ENCODE measurements around the gene PHLPP2. TPM values are rescaled to one million over a fixed set of nuclear protein-coding genes. Genes with fewer than 3 reads are reported as not detected.

PHLPP2 gene
- polyA plus RNA-seq, 3 donors: 0.57 to 2.5 (median 1.4) TPM

DNA sequence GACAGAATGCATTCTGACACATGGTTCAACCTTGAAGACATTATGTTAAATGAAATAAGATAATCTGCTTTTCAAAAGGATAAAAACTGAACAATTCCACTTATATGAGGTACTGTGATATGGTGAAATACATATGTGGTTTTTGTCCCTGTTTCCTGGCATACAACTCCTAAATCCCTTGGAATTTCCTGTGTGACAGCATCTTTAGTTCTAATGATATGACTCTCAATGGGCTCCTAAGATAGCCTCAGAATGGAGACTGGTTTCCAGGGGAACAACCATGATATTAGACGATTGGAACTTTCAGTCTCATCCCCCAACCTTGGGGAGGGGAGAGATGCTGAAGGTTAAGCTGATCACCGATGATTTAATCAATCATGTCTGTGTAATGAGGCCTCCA lies 37.7 kb upstream of the PHLPP2 start:
- peaks cover 27% of the 10 kb centered on the region for H4K20me1 ChIP-seq (ENCODE audit: insufficient read depth, low read length)
- Mint-ChIP-seq H3K27ac (peak overlapping the region in 1 of 7 donors; percentile 30), H3K4me1 (no peaks in the 10 kb centered on the region), H3K36me3 (peaks cover 78 to 85% of the 10 kb centered on the region in 2 donors), H3K4me3 (no peak overlapping the region), H3K9me3 (no peaks in the 10 kb centered on the region), H3K27me3 (ENCODE audit: low read depth in 3 of 3) (no peaks in the 10 kb centered on the region)
- no peak for DNase-seq
- 100% methylated on average over 1 of the region's 2 CpGs for WGBS (ENCODE audit: insufficient coverage)
- H3K4me3 ChIP-seq (replicated peaks in 1 of 3; ENCODE audit: low read depth in 2 of 3, low read length in 3 of 3): no peak overlapping the region
- intact Hi-C loops (cut with micrococcal nuclease): no loop called here
- H3K4me1 ChIP-seq (ENCODE audit: control insufficient read depth in 1 of 2, insufficient read depth in 2 of 2, low read length in 2 of 2): no peaks in the 10 kb centered on the region
- no peaks in the 10 kb centered on the region for H3K79me2 ChIP-seq (ENCODE audit: insufficient read depth, low read length)
- no peak overlapping the region for H3K4me2 ChIP-seq (replicated peaks; ENCODE audit: extremely low read depth, low read length, poor library complexity, severe bottlenecking)
- H3K36me3 ChIP-seq (replicated peaks in 1 of 2; ENCODE audit: control insufficient read depth in 1 of 2, insufficient read depth in 2 of 2, low read length in 2 of 2): peaks cover 93 to 96% of the 10 kb centered on the region in 2 donors
- H2AFZ ChIP-seq (ENCODE audit: insufficient read depth, low read depth, low read length, poor library complexity, severe bottlenecking): no peak overlapping the region
- no peak overlapping the region for H3K27ac ChIP-seq (ENCODE audit: low read depth in 1 of 2, low read length in 2 of 2)
- no peaks in the 10 kb centered on the region for H3K9me3 ChIP-seq (replicated peaks in 1 of 2; ENCODE audit: control insufficient read depth in 1 of 2, insufficient read depth in 1 of 2, low read length in 2 of 2)
- H3K9ac ChIP-seq (ENCODE audit: insufficient read depth, low read length, poor library complexity, severe bottlenecking): no peak overlapping the region
- no peaks in the 10 kb centered on the region for H3K27me3 ChIP-seq (ENCODE audit: control insufficient read depth in 2 of 2, insufficient read depth in 2 of 2, low read length in 2 of 2)
- TF ChIP-seq, protein P1, sequence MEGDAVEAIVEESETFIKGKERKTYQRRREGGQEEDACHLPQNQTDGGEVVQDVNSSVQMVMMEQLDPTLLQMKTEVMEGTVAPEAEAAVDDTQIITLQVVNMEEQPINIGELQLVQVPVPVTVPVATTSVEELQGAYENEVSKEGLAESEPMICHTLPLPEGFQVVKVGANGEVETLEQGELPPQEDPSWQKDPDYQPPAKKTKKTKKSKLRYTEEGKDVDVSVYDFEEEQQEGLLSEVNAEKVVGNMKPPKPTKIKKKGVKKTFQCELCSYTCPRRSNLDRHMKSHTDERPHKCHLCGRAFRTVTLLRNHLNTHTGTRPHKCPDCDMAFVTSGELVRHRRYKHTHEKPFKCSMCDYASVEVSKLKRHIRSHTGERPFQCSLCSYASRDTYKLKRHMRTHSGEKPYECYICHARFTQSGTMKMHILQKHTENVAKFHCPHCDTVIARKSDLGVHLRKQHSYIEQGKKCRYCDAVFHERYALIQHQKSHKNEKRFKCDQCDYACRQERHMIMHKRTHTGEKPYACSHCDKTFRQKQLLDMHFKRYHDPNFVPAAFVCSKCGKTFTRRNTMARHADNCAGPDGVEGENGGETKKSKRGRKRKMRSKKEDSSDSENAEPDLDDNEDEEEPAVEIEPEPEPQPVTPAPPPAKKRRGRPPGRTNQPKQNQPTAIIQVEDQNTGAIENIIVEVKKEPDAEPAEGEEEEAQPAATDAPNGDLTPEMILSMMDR (IDR thresholded peaks at IDR 0.05): no peak

DNA sequence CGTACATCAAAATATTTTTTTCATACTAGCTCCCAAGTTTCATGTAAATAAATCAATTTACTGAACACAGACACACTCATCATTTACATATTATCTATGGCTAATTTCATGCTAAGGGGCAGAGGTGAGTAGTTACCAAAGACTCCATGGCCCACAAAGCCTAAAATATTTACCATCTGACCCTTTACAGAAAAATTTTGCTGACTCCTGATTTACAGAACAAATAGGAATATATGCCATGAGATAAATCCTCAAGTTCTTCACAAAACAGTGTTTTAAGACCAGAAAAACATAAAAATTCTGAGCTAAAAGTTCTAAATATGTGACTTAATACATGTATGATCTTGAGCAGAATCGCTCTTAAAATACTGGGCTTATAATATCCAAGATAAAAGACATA lies 36.6 kb upstream of the PHLPP2 start:
- Histone ChIP-seq H3K27ac (ENCODE audit: low read depth in 1 of 2, low read length in 2 of 2) (no peak overlapping the region), H3K9ac (ENCODE audit: insufficient read depth, low read length, poor library complexity, severe bottlenecking) (no peak overlapping the region), H3K4me2 (replicated peaks; ENCODE audit: extremely low read depth, low read length, poor library complexity, severe bottlenecking) (no peak overlapping the region), H2AFZ (ENCODE audit: insufficient read depth, low read depth, low read length, poor library complexity, severe bottlenecking) (no peak overlapping the region), H3K27me3 (ENCODE audit: control insufficient read depth in 2 of 2, insufficient read depth in 2 of 2, low read length in 2 of 2) (no peaks in the 10 kb centered on the region), H3K79me2 (ENCODE audit: insufficient read depth, low read length) (no peaks in the 10 kb centered on the region), H3K4me3 (replicated peaks in 1 of 3; ENCODE audit: low read depth in 2 of 3, low read length in 3 of 3) (no peak overlapping the region), H3K4me1 (ENCODE audit: control insufficient read depth in 1 of 2, insufficient read depth in 2 of 2, low read length in 2 of 2) (no peaks in the 10 kb centered on the region), H4K20me1 (ENCODE audit: insufficient read depth, low read length) (peaks cover 17% of the 10 kb centered on the region), H3K36me3 (replicated peaks in 1 of 2; ENCODE audit: control insufficient read depth in 1 of 2, insufficient read depth in 2 of 2, low read length in 2 of 2) (peaks cover 95 to 96% of the 10 kb centered on the region in 2 donors), H3K9me3 (replicated peaks in 1 of 2; ENCODE audit: control insufficient read depth in 1 of 2, insufficient read depth in 1 of 2, low read length in 2 of 2) (no peaks in the 10 kb centered on the region)
- H3K4me3 Mint-ChIP-seq: no peak overlapping the region
- intact Hi-C loops (cut with micrococcal nuclease): no loop called here
- no peaks in the 10 kb centered on the region for H3K9me3 Mint-ChIP-seq
- no peak for DNase-seq
- no peak overlapping the region for H3K27ac Mint-ChIP-seq
- TF ChIP-seq, protein P1 (IDR thresholded peaks at IDR 0.05): no peak
- H3K27me3 Mint-ChIP-seq (ENCODE audit: low read depth in 3 of 3): no peaks in the 10 kb centered on the region
- H3K36me3 Mint-ChIP-seq: peaks cover 80 to 86% of the 10 kb centered on the region in 2 donors
- H3K4me1 Mint-ChIP-seq: no peaks in the 10 kb centered on the region
- whole genome bisulfite sequencing (ENCODE audit: insufficient coverage): no CpG with 5 or more reads among the region's 2 CpGs
